ENCODE data around the gene LTV1. TPM values are rescaled to one million over a fixed set of nuclear protein-coding genes. Genes with fewer than 3 reads are reported as not detected.
A peak's percentile ranks its signal among the peaks of the same experiment; 100 is the strongest.
"Not testable (repeated sequence)": the region's sequence is repeated elsewhere in the genome, so short reads cannot be mapped to it uniquely, and the experiment has no call there.

LTV1 gene
- total and polyA plus RNA-seq, 9 of the 15 experiments (the other 6 are each of a cell fraction or from before 2014, with no cell fraction given), result 57.9 to 162 (median 119) TPM

- H3K9me3 ChIP-seq (replicated peaks; ENCODE audit: control insufficient read depth, insufficient read depth, low read depth, low read length); CTCF ChIA-PET (ENCODE audit: low intra/inter-chr PET ratio); H3K4me2 ChIP-seq (ENCODE audit: insufficient read depth, low read length); H3K4me1 ChIP-seq (replicated peaks in 1 of 2; ENCODE audit: control insufficient read depth in 2 of 2, insufficient read depth in 2 of 2, low read length in 2 of 2); H4K20me1 ChIP-seq (replicated peaks; ENCODE audit: control insufficient read depth, insufficient read depth, low read length); BruUV-seq (replicated peaks); H3K27ac ChIP-seq (ENCODE audit: extremely low read depth, low read depth, low read length); DNase-seq (ENCODE audit: extremely low read depth in 1 of 4, low spot score in 3 of 4); FAIRE-seq; in situ Hi-C loops (cut with MboI); H2AFZ ChIP-seq (ENCODE audit: low read depth, low read length); H3K9ac ChIP-seq (ENCODE audit: insufficient read depth in 1 of 2, low read depth in 2 of 2, low read length in 2 of 2); POLR2A ChIA-PET; intact Hi-C loops (cut with micrococcal nuclease); ATAC-seq; H3K4me3 ChIP-seq; H3K9me1 ChIP-seq (ENCODE audit: control insufficient read depth, insufficient read depth, low read length); H3K27me3 ChIP-seq (ENCODE audit: control insufficient read depth in 2 of 2, insufficient read depth in 2 of 2, low read length in 2 of 2): not testable (repeated sequence)
- WGBS (ENCODE audit: insufficient coverage, low coverage, missing lambda C conversion rate), result 94% methylated on average over 1 of the region's 1 CpG
- 0 out of 2 replicates have a peak, but pooled peaks have one; percentile 26 for TF ChIP-seq ZNF507 (tag; conservative IDR thresholded peaks at IDR 0.05)
- Histone ChIP-seq H3K79me2 (ENCODE audit: control insufficient read depth, insufficient read depth, low read length) (peaks cover 50% of the 10 kb centered on the region), H3K36me3 (ENCODE audit: control insufficient read depth, insufficient read depth, low read length) (peaks cover 86% of the 10 kb centered on the region)
Observed at GRCh38 chr6:143855057-143855456, 11.9 kb downstream of the LTV1 start.

DNA sequence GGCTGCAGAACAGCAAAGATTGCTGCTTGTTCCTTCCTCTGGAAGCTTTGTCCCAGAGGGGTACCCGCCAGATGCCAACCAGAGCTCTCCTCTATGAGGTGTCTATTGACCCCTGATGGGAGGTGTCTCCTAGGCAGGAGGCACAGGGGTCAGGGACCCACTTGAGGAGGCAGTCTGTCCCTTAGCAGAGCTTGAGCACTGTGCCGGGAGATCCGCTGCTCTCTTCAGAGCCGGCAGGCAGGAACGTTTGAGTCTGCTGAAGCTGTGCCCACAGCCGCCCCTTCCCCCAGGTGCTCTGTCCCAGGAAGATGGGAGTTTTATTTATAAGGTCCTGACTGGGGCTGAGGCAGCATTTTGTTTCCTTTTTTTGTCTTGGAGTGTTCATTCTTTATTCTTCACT lies 13.6 kb downstream of the LTV1 start:
- ATAC-seq; H3K4me1 ChIP-seq (replicated peaks in 1 of 2; ENCODE audit: control insufficient read depth in 2 of 2, insufficient read depth in 2 of 2, low read length in 2 of 2); H3K9ac ChIP-seq (ENCODE audit: insufficient read depth in 1 of 2, low read depth in 2 of 2, low read length in 2 of 2); H3K9me3 ChIP-seq (replicated peaks; ENCODE audit: control insufficient read depth, insufficient read depth, low read depth, low read length); CTCF ChIA-PET (ENCODE audit: low intra/inter-chr PET ratio); FAIRE-seq; DNase-seq (ENCODE audit: extremely low read depth in 1 of 4, low spot score in 3 of 4); H3K9me1 ChIP-seq (ENCODE audit: control insufficient read depth, insufficient read depth, low read length); H3K4me2 ChIP-seq (ENCODE audit: insufficient read depth, low read length); in situ Hi-C loops (cut with MboI); H3K27ac ChIP-seq (ENCODE audit: extremely low read depth, low read depth, low read length); H3K4me3 ChIP-seq; BruUV-seq (replicated peaks); H4K20me1 ChIP-seq (replicated peaks; ENCODE audit: control insufficient read depth, insufficient read depth, low read length); H2AFZ ChIP-seq (ENCODE audit: low read depth, low read length); intact Hi-C loops (cut with micrococcal nuclease); H3K27me3 ChIP-seq (ENCODE audit: control insufficient read depth in 2 of 2, insufficient read depth in 2 of 2, low read length in 2 of 2): not testable (repeated sequence)
- 98% methylated on average over 6 of the region's 6 CpGs for WGBS (ENCODE audit: insufficient coverage, low coverage, missing lambda C conversion rate)
- peaks cover 36% of the 10 kb centered on the region; the same call in 2 of the 3 replicates for H3K79me2 ChIP-seq (ENCODE audit: control insufficient read depth, insufficient read depth, low read length)
- POLR2A ChIA-PET, result interaction anchor here (0.7 to 1.0 kb wide), 2 partner anchors 14 to 405 kb away, joined by 3 read pairs; partner anchors contain the start of gene LTV1
- H3K36me3 ChIP-seq (ENCODE audit: control insufficient read depth, insufficient read depth, low read length), result peaks cover 87% of the 10 kb centered on the region
